Coronary artery (tissue), 2 donors: ENCODE data around the gene KIF2C.

Experiments used
- DNase-seq: peaks from one replicate; pipeline ENCODE4 v3.0.0-alpha.2; 2017; ENCODE audit warnings: low spot score
- H3K27ac ChIP-seq, 2 donors: fragments of 200-600 bp; sonication (generic); one replicate each; pipeline ENCODE4 v1.5.1; 2016 to 2019
- H3K4me3 ChIP-seq: fragments of 200-600 bp; sonication (generic); 2 replicates; pipeline ENCODE4 v1.5.1; 2016; ENCODE audit warnings: mild to moderate bottlenecking, moderate library complexity
- CTCF ChIP-seq: fragments of 200-600 bp; sonication (generic); IDR thresholded peaks from one replicate; pipeline ENCODE4 v1.5.1; 2019; ENCODE audit warnings: antibody characterized with exemption

KIF2C gene

GRCh38 chr1:44780583-44781121 lies 41.0 kb downstream of the KIF2C start:
- DNase-seq = no peak
- no peak for TF ChIP-seq CTCF
- no peak overlapping the region for H3K27ac ChIP-seq

GRCh38 chr1:44783697-44784093 lies 44.1 kb downstream of the KIF2C start:
- no peak for DNase-seq
- Histone ChIP-seq H3K4me3 (peak overlapping the region; percentile 69), H3K27ac (peak overlapping the region; percentile 7 to 26)
- TF ChIP-seq CTCF = no peak

More at GRCh38 chr1:44780583-44781121, 41.0 kb downstream of the KIF2C start:
- H3K4me3 ChIP-seq = no peak overlapping the region

- H3K27ac ChIP-seq = peak overlapping the region; percentile 7 to 26
- no peak for DNase-seq
- no peak for TF ChIP-seq CTCF
- H3K4me3 ChIP-seq = peak overlapping the region; percentile 69
These were observed 44.7 kb downstream of the KIF2C start for GRCh38 chr1:44784094-44785028.

- Histone ChIP-seq H3K4me3 (no peak overlapping the region), H3K27ac (no peak overlapping the region)
- DNase-seq = no peak
- TF ChIP-seq CTCF = no peak
These were observed 45.4 kb downstream of the KIF2C start for GRCh38 chr1:44785029-44785380.

GRCh38 chr1:44785501-44786137 lies 46.0 kb downstream of the KIF2C start:
- H3K27ac ChIP-seq = peak overlapping the region; percentile 56 to 81
- no peak for TF ChIP-seq CTCF
- peak overlapping the region; percentile 76 for H3K4me3 ChIP-seq
- DNase-seq = no peak

GRCh38 chr1:44786138-44786840 lies 46.7 kb downstream of the KIF2C start:
- peak overlapping the region; percentile 76 for H3K4me3 ChIP-seq
- peak overlapping the region; percentile 56 to 81 for H3K27ac ChIP-seq
- DNase-seq = peak; percentile 83
- peak; percentile 100 for TF ChIP-seq CTCF
